Gastrocnemius medialis (tissue), 4 donors: ENCODE data around the gene EEF1G.
A peak's percentile ranks its signal among the peaks of the same experiment; 100 is the strongest.

ENCODE experiments used
- POLR2A ChIP-seq, 2 donors: fragments of 450-650 bp; IDR thresholded peaks; one replicate each; pipeline ENCODE4 v1.6.1; 2017; ENCODE audit warnings: antibody characterized with exemption in 2 of 2, mild to moderate bottlenecking in 2 of 2, moderate library complexity in 2 of 2
- TF ChIP-seq, protein P1 (sequence below), 5 experiments: fragments of 450-650 bp in 3 of 5; fragments of 200-600 bp in 2 of 5; sonication (generic) in 2 of 5; IDR thresholded peaks in 4 of 5; conservative IDR thresholded peaks in 1 of 5; 1 replicate in 4 of 5; 2 replicates in 1 of 5; pipeline ENCODE4 v1.5.1; 2016 to 2019; ENCODE audit warnings: antibody characterized with exemption in 5 of 5, mild to moderate bottlenecking in 3 of 5, moderate library complexity in 3 of 5

DNA sequence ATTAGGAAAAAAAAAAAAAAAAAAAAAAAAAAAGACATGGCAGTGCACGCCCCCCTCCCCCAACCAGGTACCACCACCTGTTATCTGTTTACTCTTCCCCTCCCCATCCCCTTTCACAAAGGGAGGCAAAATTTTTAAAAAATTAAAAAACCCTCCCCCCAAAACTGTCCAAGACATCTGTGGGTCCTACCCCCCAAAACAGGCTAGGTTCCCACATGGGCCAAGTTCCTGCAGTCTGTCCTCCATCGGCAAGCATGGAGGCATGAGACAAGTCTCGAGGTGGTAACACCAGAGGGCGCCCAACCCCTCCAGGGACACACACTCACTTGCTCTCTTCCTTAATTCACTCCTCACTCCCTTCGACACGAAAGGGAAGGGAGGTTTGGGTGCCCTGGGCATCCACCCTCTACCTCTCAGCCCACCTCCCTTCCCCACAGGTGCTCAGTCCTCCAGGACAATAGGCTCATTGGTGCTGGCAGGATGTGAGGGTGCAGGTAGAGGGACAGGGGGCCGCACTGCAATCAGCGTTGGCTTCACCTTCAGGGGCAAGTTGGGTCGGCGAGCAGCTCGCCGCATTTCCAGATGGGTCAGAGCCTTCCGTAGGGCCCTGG, 19.8 kb upstream of the EEF1G start:
- no peak for TF ChIP-seq POLR2A (IDR thresholded peaks at IDR 0.05)
- TF ChIP-seq, protein P1, sequence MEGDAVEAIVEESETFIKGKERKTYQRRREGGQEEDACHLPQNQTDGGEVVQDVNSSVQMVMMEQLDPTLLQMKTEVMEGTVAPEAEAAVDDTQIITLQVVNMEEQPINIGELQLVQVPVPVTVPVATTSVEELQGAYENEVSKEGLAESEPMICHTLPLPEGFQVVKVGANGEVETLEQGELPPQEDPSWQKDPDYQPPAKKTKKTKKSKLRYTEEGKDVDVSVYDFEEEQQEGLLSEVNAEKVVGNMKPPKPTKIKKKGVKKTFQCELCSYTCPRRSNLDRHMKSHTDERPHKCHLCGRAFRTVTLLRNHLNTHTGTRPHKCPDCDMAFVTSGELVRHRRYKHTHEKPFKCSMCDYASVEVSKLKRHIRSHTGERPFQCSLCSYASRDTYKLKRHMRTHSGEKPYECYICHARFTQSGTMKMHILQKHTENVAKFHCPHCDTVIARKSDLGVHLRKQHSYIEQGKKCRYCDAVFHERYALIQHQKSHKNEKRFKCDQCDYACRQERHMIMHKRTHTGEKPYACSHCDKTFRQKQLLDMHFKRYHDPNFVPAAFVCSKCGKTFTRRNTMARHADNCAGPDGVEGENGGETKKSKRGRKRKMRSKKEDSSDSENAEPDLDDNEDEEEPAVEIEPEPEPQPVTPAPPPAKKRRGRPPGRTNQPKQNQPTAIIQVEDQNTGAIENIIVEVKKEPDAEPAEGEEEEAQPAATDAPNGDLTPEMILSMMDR (IDR thresholded peaks at IDR 0.05 in 4 of 5, conservative IDR thresholded peaks at IDR 0.05 in 1 of 5), result peak; percentile 14 to 65 (median 43)
